ENCODE measurements around the gene PLOD1. TPM values are rescaled to one million over a fixed set of nuclear protein-coding genes. Genes with fewer than 3 reads are reported as not detected.
A peak's percentile ranks its signal among the peaks of the same experiment; 100 is the strongest.
"Not testable (repeated sequence)": the region's sequence is repeated elsewhere in the genome, so short reads cannot be mapped to it uniquely, and the experiment has no call there.

The PLOD1 gene
- total RNA-seq, 4 donors from 2014 or later: 28.8 to 56.3 (median 41.2) TPM

- DNase-seq: no peak
- Histone ChIP-seq H3K9me3 (no peaks in the 10 kb centered on the region), H3K4me3 (peak overlapping the region in 1 of 4 donors; percentile 79), H3K27ac (no peak overlapping the region), H3K36me3 (peaks cover 0 to 24% (median 3%) of the 10 kb centered on the region in 4 donors), H3K27me3 (no peaks in the 10 kb centered on the region), H3K4me1 (peaks cover 35 to 76% (median 56%) of the 10 kb centered on the region in 4 donors)
- intact Hi-C loops (cut with DNase I; ENCODE audit: low total_unique reads): no loop called here
- TF ChIP-seq EP300 (IDR thresholded peaks at IDR 0.05; ENCODE audit: low read depth) (no peak), POLR2AphosphoS5 (IDR thresholded peaks at IDR 0.05) (no peak), POLR2A (IDR thresholded peaks at IDR 0.05) (no peak), CTCF (IDR thresholded peaks at IDR 0.05) (no peak)
- in situ Hi-C loops (cut with MboI; ENCODE audit: low pct_ligation_motif_present in 1 of 4, low pct_unique_long_range_greater_than_20kb in 1 of 4, low sequenced_read_pairs in 3 of 4): no loop called here
- 88 to 91% methylated on average over 3 to 24 of the region's 24 CpGs for whole genome bisulfite sequencing, 2 donors (ENCODE audit: low coverage in 1 of 2)
Measured at GRCh38 chr1:11923069-11923826, 11.3 kb upstream of the PLOD1 start.

- Histone ChIP-seq H3K9me3 (no peaks in the 10 kb centered on the region), H3K4me1 (peaks cover 35 to 76% (median 51%) of the 10 kb centered on the region in 4 donors), H3K27ac (peak overlapping the region in 1 of 4 donors; percentile 87), H3K27me3 (no peaks in the 10 kb centered on the region), H3K4me3 (peak overlapping the region in 1 of 4 donors; percentile 79), H3K36me3 (peaks cover 0 to 21% (median 3%) of the 10 kb centered on the region in 4 donors)
- TF ChIP-seq CTCF (IDR thresholded peaks at IDR 0.05) (no peak), POLR2AphosphoS5 (IDR thresholded peaks at IDR 0.05) (no peak)
- intact Hi-C loops (cut with DNase I; ENCODE audit: low total_unique reads): no loop called here
- 0 to 45% methylated on average over 1 to 5 of the region's 5 CpGs for WGBS, 2 donors (ENCODE audit: low coverage in 1 of 2)
- DNase-seq: no peak
- in situ Hi-C loops (cut with MboI; ENCODE audit: low pct_ligation_motif_present in 1 of 4, low pct_unique_long_range_greater_than_20kb in 1 of 4, low sequenced_read_pairs in 3 of 4): no loop called here
Measured at GRCh38 chr1:11923827-11924113, 10.7 kb upstream of the PLOD1 start.

- in situ Hi-C loops (cut with MboI; ENCODE audit: low pct_ligation_motif_present in 1 of 4, low pct_unique_long_range_greater_than_20kb in 1 of 4, low sequenced_read_pairs in 3 of 4) (no loop called here), intact Hi-C loops (cut with DNase I; ENCODE audit: low total_unique reads) (no loop called here)
- peak; percentile 42 for DNase-seq
- Histone ChIP-seq H3K36me3 (peaks cover 0 to 17% (median 3%) of the 10 kb centered on the region in 4 donors), H3K27me3 (no peaks in the 10 kb centered on the region), H3K4me3 (peak overlapping the region; percentile 23 to 96 (median 80)), H3K27ac (peak overlapping the region; percentile 50 to 88 (median 85)), H3K4me1 (peaks cover 29 to 77% (median 48%) of the 10 kb centered on the region in 4 donors), H3K9me3 (no peaks in the 10 kb centered on the region)
- TF ChIP-seq EP300 (IDR thresholded peaks at IDR 0.05; ENCODE audit: low read depth) (no peak), POLR2AphosphoS5 (IDR thresholded peaks at IDR 0.05) (peak in 1 of 3 donors; percentile 61), POLR2A (IDR thresholded peaks at IDR 0.05) (peak; percentile 31)
- 24 to 38% methylated on average over 5 to 16 of the region's 16 CpGs for WGBS, 2 donors (ENCODE audit: low coverage in 1 of 2)
Measured at GRCh38 chr1:11924334-11925195, 10.0 kb upstream of the PLOD1 start.

GRCh38 chr1:11925196-11925937, 9.2 kb upstream of the PLOD1 start:
- peak overlapping the region; percentile 77 to 88 (median 85) for H3K27ac ChIP-seq
- intact Hi-C loops (cut with DNase I; ENCODE audit: low total_unique reads); H3K9me3 ChIP-seq; H3K27me3 ChIP-seq; in situ Hi-C loops (cut with MboI; ENCODE audit: low pct_ligation_motif_present in 1 of 4, low pct_unique_long_range_greater_than_20kb in 1 of 4, low sequenced_read_pairs in 3 of 4); DNase-seq: not testable (repeated sequence)
- peaks cover 36 to 81% (median 53%) of the 10 kb centered on the region in 4 donors for H3K4me1 ChIP-seq
- H3K4me3 ChIP-seq: peak overlapping the region; percentile 43 to 96 (median 80)
- H3K36me3 ChIP-seq: peaks cover 0 to 16% (median 3%) of the 10 kb centered on the region in 4 donors
- 30% methylated on average over 2 of the region's 54 CpGs; no CpG with 5 or more reads in 1 of the 2 donors for WGBS, 2 donors (ENCODE audit: low coverage in 1 of 2)

Measured in transverse colon (tissue), 4 donors.